Putamen (tissue), 1 donor: ENCODE data around the gene CYP4B1.

Source experiments
- DNase-seq: peaks from one replicate; pipeline ENCODE4 v3.0.0-alpha.2; 2016; ENCODE audit warnings: low spot score

Gene CYP4B1

GRCh38 chr1:46797696-46798470 is 963 bp upstream of the CYP4B1 start:
- no peak for DNase-seq

- DNase-seq: no peak
These were observed 1.9 kb downstream of the CYP4B1 start for GRCh38 chr1:46800742-46801141.

GRCh38 chr1:46801323-46802055 is 2.6 kb downstream of the CYP4B1 start:
- DNase-seq: no peak

- no peak for DNase-seq
These were observed 3.2 kb downstream of the CYP4B1 start for GRCh38 chr1:46802081-46802480.

GRCh38 chr1:46802901-46803574 is 4.2 kb downstream of the CYP4B1 start:
- DNase-seq: no peak

DNA sequence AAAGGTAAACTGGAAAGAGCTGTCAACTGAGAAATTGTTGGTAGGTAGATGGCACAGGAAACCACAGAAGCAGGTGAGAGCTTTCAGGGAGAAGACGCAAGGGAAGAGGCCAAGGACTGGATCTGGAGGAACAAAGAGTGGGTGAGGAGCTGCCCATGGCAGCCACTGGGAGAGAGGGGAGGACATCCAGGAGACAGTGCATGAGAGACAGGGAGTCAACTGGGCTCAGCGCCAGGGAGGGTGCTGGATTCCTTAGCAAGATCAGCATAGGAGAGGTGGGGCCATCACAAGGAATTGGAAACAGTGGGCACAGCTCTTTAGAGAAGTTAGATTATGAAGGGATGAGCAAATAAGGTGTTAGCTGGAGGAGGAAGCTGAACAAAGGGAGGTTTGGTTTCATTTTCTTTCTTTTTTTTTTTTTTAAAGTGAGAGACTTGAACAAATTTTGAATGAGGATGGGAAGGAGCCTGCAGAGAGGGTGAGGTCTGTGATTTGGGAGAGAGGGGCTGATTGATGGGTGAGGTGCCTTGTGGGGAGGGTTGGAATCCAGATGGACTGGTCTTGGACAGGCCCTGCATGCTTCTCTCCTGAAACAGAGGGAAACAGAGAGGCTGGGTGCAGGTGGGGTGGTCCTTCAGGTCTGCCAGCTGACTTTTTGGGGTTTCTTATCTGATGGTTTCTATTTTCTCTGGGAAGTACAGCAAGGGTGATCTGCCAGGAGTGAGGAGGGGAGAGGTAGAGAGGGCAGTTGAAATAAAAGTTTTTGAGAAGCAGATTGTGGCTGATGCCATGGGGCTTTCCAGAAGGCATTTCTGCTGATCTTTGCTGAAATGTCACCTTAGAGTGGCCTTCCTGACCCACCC is 5.4 kb downstream of the CYP4B1 start:
- DNase-seq: no peak

DNA sequence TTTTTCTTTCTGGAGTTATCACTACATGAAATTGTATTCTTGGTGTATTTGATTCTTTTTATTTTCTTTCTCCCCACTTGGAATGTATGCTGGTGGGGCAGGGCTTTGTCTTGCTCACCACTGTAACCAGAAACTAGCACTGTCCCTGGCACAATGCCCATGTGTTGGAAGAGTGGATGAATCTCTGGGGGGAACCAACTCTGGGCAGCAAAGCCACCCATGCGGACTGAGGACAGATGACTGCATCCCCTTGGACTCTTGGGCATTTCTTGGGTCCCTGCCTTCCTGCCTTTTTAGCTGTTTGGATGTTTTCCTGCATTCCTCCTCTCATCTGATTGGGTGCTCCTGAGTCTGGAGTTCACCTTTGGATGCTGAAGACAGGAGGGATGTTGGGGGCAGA is 6.1 kb downstream of the CYP4B1 start:
- no peak for DNase-seq

DNA sequence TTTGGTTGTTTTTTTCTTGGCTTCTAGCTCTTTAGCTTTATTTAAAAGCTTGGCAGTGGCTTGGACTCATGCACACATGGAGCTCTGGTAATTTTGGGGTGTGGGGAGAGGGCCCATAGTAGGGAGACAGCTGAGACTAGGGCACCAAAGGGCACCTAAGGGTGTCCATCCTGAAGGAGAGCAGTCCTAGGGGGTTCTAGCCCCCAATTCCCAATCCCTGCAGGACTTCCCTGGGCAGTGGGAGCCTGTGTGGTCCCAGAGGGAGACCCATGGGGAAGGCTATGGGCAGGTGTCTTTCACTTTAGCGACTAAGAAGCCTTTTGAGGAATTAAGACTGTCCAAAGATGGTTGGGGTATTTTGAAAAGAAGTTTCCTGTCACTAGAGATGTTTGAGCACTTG is 6.9 kb downstream of the CYP4B1 start:
- no peak for DNase-seq

- peak; percentile 12 for DNase-seq
These were observed 7.6 kb downstream of the CYP4B1 start for GRCh38 chr1:46806196-46807020.

DNA sequence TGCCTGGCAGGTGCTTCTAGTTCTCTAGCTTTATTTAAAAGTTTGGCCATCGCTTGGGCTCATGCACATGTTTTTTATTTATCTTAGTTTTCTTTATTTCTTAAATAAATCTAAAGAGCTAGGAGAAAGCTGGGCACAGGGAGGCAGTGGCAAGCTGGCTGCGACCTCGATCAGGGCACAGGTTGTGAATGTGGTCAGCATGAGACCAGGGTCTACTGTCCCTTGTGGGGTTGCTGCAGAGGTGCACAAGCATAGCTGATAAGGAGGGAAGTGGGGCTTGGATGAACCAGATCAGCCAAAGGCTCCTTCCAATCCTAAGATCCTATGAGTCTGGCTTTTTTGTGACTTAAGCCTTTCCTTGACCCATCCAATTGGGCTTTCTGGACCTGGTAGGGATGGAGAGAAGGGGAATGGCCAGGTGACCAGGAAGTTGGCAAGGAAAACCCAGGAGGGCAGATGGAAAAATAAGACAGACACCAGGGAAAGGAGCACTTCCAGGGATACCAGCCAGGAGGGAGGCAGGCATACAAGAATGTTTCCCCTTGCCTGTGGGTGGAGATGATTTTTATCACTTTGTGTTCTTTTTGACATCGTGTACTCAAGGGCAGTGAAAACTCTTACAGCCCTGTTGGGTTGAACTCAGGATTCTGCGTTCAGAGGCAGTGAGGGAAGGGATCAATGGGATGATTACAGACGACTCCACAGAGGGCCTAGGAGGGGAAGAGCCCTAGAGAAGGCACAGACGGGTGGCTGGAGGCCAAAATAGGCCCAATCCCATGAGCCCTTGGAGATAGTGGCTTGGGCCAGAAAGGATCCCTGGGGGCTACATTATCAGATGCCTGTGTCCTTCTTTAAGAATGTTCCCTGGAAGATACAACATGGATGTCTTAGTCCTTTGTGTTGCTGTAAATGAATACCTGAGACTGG is 8.5 kb downstream of the CYP4B1 start:
- DNase-seq: no peak

DNA sequence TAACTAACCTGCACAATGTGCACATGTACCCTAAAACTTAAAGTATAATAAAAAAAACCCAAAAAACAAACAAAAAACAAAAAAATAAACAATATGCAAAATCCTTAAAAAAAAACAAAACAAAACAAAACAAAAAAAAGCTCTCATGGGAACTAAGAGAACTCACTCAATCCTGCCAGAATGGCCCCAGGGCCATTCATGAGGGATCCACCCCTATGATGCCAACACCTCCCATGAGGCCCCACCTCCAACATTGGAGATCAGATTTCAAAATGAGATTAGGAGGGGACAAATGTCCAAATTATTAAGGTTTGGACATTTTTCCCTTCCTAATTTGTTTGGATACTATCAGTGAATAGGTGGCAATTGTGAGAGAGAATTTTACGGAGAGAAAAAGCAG is 10.2 kb downstream of the CYP4B1 start:
- no peak for DNase-seq

GRCh38 chr1:46809904-46810303 is 11.1 kb downstream of the CYP4B1 start:
- no peak for DNase-seq

DNA sequence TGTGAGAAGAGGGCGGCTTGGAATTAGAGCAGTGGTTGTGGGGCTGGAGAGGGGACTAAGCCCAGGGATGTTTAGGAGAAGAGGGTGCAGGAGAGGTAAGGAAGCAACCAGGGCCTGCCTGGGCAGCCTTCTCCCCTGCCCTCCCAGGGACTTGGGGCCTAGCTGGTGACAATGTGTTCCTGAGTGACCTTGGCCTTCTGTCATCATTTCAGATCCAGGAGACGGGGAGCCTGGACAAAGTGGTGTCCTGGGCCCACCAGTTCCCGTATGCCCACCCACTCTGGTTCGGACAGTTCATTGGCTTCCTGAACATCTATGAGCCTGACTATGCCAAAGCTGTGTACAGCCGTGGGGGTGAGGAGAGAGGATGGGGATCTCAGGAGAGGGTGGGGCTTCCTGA is 11.8 kb downstream of the CYP4B1 start:
- DNase-seq: no peak

DNA sequence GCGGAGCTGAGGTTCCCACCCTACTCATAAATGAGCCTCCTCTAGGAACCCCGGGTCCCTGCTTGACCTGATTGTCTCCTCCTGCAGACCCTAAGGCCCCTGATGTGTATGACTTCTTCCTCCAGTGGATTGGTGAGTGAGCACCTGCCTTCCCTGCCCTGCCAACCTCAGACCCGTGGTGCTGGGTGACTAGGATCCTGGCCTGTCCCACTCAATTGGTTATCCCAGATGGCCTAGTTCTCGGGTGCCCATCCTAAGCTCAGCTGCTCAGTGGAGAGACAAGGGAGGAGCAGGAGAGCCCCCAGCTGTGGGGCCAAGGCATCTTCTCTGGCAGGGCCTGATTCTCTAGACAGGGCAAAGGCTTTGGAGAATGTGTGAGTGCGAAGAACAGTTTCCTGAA is 12.2 kb downstream of the CYP4B1 start:
- no peak for DNase-seq

GRCh38 chr1:46812065-46812963 is 13.5 kb downstream of the CYP4B1 start:
- DNase-seq: no peak

GRCh38 chr1:46812996-46813857 is 14.4 kb downstream of the CYP4B1 start:
- no peak for DNase-seq

DNA sequence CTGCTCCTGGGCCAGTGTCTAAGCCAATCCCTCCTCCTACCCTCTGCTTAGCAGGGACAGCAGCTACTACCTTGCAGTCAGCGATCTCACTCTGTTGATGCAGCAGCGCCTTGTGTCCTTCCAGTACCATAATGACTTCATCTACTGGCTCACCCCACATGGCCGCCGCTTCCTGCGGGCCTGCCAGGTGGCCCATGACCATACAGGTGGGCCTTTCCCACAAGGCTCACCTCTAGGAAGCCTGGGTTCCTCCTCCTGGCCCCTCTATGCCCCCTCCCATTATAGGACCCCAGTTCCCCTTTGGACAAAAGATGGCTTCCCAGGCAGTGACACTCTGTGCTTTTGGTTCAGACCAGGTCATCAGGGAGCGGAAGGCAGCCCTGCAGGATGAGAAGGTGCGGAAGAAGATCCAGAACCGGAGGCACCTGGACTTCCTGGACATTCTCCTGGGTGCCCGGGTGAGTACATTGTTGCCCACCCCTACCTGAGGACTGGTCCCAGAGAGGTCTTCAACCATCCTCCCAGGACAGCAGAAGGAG is 15.1 kb downstream of the CYP4B1 start:
- DNase-seq: no peak

GRCh38 chr1:46815133-46815532 is 16.3 kb downstream of the CYP4B1 start:
- DNase-seq: no peak
